Activated B cell treated with CpG ODN at 0.5 μM for 24 hours (primary cell): ENCODE measurements around the gene MACROD2. TPM values are rescaled to one million over a fixed set of nuclear protein-coding genes. Genes with fewer than 3 reads are reported as not detected.

ENCODE experiments used
- ATAC-seq: fragments of 200-7000 bp; cut with Tn5 transposase; one replicate; pipeline ENCODE4 v1.10.0; 2021; ENCODE audit warnings: low read depth, mild to moderate bottlenecking, moderate library complexity
- CTCF ChIA-PET: fragments of 350-600 bp; sonication (Branson Sonifier 250); formaldehyde crosslinking; loops from one replicate; lab custom pipeline; 2021; ENCODE audit warnings: antibody characterized with exemption; lab: Charles Lee
- POLR2A ChIA-PET: fragments of 350-600 bp; sonication (Branson Sonifier 250); formaldehyde crosslinking; loops from one replicate; lab custom pipeline; 2021; ENCODE audit warnings: antibody characterized with exemption; lab: Charles Lee
- DNase-seq: peaks from one replicate; pipeline ENCODE4 v3.0.0; 2022
- H3K27ac Mint-ChIP-seq: one replicate; pipeline ENCODE4 v1.8.0; 2020; ENCODE audit warnings: mixed read lengths
- H3K27me3 Mint-ChIP-seq: one replicate; pipeline ENCODE4 v1.8.0; 2021; ENCODE audit warnings: mixed read lengths
- H3K36me3 Mint-ChIP-seq: one replicate; pipeline ENCODE4 v1.8.0; 2021; ENCODE audit warnings: low read depth, mixed read lengths
- H3K4me1 Mint-ChIP-seq: one replicate; pipeline ENCODE4 v1.8.0; 2021; ENCODE audit warnings: mixed read lengths
- H3K4me3 Mint-ChIP-seq: one replicate; pipeline ENCODE4 v1.8.0; 2020; ENCODE audit warnings: mild to moderate bottlenecking, mixed read lengths
- H3K9me3 Mint-ChIP-seq: one replicate; pipeline ENCODE4 v1.8.0; 2020; ENCODE audit warnings: mixed read lengths
- intact Hi-C: fragments of 100-400 bp; cut with micrococcal nuclease; formaldehyde crosslinking; loops from one replicate; pipeline ENCODE4 v1.15.1; 2024
- total RNA-seq: library from RNA; stranded (reverse); gene quantifications from 2 replicates; pipeline ENCODE4 v1.2.3, GENCODE V29; 2022
- TF ChIP-seq, protein P1 (sequence below): fragments of 200-600 bp; IDR thresholded peaks from one replicate; pipeline ENCODE4 v1.8.0; 2022; ENCODE audit warnings: antibody characterized with exemption, mild to moderate bottlenecking

Gene MACROD2
- total RNA-seq, 1 donor from 2014 or later = 55.1 TPM

DNA sequence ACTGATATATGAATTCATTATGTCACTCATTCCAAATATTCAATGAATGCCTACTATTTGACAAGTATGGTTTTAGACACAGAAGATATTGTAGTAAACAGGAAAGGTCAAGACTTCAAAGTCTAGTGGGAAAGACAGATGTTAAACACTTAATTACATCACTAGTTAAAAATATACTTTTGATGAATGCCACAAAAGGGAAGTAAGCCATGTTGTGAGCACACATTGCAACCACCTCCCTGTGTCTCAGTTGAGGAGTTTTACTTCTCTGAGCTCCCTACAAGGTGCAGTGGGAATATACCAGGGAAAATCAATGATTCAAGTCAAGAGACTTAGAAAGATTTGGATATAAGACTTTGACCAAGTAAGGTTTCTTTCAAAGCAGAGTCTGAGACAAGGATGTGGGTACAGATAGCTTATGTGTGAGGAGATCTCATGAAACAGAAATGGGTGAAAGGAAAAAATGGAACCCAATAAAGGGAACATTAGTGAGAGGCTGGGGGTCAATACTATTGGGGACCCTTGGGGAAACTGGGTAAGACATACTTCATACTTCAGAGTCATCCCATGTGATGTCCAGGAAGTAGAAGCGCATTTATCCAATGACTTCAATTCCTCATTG, 2074.2 kb downstream of the MACROD2 start:
- TF ChIP-seq, protein P1, sequence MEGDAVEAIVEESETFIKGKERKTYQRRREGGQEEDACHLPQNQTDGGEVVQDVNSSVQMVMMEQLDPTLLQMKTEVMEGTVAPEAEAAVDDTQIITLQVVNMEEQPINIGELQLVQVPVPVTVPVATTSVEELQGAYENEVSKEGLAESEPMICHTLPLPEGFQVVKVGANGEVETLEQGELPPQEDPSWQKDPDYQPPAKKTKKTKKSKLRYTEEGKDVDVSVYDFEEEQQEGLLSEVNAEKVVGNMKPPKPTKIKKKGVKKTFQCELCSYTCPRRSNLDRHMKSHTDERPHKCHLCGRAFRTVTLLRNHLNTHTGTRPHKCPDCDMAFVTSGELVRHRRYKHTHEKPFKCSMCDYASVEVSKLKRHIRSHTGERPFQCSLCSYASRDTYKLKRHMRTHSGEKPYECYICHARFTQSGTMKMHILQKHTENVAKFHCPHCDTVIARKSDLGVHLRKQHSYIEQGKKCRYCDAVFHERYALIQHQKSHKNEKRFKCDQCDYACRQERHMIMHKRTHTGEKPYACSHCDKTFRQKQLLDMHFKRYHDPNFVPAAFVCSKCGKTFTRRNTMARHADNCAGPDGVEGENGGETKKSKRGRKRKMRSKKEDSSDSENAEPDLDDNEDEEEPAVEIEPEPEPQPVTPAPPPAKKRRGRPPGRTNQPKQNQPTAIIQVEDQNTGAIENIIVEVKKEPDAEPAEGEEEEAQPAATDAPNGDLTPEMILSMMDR = no peak
- CTCF ChIA-PET = no interaction called here
- POLR2A ChIA-PET = interaction anchor here (0.7 to 1.8 kb wide), 4 partner anchors 14 to 89 kb away, joined by 3 to 5 read pairs (median 4); no protein-coding TSS in a partner anchor
- H3K27ac Mint-ChIP-seq = peak overlapping the region; percentile 88
- H3K9me3 Mint-ChIP-seq = peaks cover 11% of the 10 kb centered on the region
- intact Hi-C loops = loop anchor here (1.0 kb wide), 1 partner anchor 28 kb away; no protein-coding TSS in a partner anchor
- H3K27me3 Mint-ChIP-seq = no peaks in the 10 kb centered on the region
- H3K4me3 Mint-ChIP-seq = peak overlapping the region; percentile 3
- H3K4me1 Mint-ChIP-seq = peaks cover 59% of the 10 kb centered on the region
- DNase-seq (no peak), ATAC-seq (peak; percentile 81)
- no peaks in the 10 kb centered on the region for H3K36me3 Mint-ChIP-seq

DNA sequence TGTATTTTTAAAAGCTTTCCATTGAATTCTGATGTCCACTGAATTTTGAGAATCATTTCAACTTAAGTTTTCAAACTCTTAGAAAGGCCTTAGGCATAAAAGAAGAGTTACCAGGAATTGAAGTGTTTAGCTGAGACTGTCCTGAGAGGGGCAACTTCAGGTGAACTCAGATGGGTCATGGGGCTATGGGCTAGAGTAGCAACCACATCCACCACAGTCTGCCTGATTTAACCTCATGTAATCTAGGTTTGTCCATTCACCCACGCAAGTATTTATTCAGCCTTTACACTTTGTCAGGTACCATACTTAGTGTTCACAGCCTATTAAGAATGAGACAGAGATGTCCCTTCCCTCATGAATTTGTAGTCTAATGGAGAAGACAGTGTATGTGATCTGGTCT, 2076.9 kb downstream of the MACROD2 start:
- ChIA-PET POLR2A (no interaction called here), CTCF (no interaction called here)
- H3K27me3 Mint-ChIP-seq = no peaks in the 10 kb centered on the region
- no peaks in the 10 kb centered on the region for H3K36me3 Mint-ChIP-seq
- no peak overlapping the region for H3K27ac Mint-ChIP-seq
- no peak for ATAC-seq
- no peak for DNase-seq
- H3K9me3 Mint-ChIP-seq = peaks cover 12% of the 10 kb centered on the region
- intact Hi-C loops = no loop called here
- TF ChIP-seq, protein P1 = no peak
- H3K4me3 Mint-ChIP-seq = no peak overlapping the region
- peaks cover 59% of the 10 kb centered on the region for H3K4me1 Mint-ChIP-seq

DNA sequence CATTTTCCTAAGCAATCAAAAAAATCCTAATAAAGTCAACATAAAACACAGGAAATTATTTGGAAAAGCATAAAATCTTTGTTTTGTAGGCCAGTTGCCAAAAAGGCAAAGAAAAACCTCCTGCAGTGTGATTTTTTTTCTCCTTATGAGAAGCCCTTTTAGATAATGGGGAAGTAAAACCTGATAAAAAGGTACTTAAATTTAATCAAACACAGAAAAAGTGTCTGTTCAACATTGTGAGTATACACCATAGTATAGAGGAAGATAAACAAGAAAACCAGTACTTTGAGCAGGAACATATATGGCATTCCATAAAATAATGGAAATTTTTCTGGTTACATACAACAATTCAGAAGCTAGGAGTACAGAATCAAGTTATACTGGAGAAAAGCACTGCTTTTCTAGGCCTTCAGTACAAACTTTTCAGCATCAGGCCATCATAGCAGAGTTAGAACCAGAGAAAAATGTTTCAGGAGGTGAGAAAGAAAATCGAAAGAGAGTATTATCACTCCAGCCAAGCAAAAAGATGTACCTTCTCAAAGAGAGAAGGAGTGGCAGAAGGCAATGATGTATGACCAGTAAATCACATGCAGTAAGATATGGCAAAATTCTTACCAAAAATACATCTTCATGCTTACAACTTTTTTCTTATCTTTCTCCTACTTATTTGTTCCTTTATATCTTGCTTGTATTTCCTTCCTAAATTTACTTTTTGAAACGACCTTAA, 2083.0 kb downstream of the MACROD2 start:
- ChIA-PET CTCF (no interaction called here), POLR2A (no interaction called here)
- no peaks in the 10 kb centered on the region for H3K27me3 Mint-ChIP-seq
- TF ChIP-seq, protein P1 = no peak
- H3K4me3 Mint-ChIP-seq = peak overlapping the region; percentile 42
- peak overlapping the region; percentile 71 for H3K27ac Mint-ChIP-seq
- no peaks in the 10 kb centered on the region for H3K36me3 Mint-ChIP-seq
- no peak for DNase-seq
- ATAC-seq = peak; percentile 66
- H3K4me1 Mint-ChIP-seq = peaks cover 51% of the 10 kb centered on the region
- intact Hi-C loops = loop anchor here (2.0 kb wide), 1 partner anchor 38 kb away; no protein-coding TSS in a partner anchor
- peaks cover 3% of the 10 kb centered on the region for H3K9me3 Mint-ChIP-seq

DNA sequence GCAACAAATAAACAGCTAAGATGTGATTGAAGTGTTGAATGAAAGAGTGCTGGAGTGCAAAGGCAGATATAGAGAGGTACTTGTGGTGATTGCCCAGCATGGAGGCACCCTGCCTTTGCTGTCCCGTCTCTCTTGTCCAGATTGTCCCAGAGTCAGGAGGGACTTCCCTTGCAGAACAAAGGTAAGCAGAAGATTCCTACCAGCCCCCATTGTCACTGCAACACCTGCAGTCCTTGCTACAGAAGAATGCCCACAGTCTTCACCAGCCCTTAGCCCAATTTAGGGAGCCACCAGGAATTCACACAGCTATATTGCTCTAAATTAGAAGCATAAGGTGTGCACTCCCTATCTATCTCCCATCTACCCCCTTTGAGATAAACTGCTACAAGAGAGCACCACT, 2086.1 kb downstream of the MACROD2 start:
- DNase-seq (no peak), ATAC-seq (no peak)
- peaks cover 4% of the 10 kb centered on the region for H3K36me3 Mint-ChIP-seq
- peak overlapping the region; percentile 72 for H3K27ac Mint-ChIP-seq
- TF ChIP-seq, protein P1 = no peak
- H3K4me1 Mint-ChIP-seq = peaks cover 71% of the 10 kb centered on the region
- H3K9me3 Mint-ChIP-seq = peaks cover 7% of the 10 kb centered on the region
- no peaks in the 10 kb centered on the region for H3K27me3 Mint-ChIP-seq
- intact Hi-C loops = loop anchor here (5.0 kb wide), 4 partner anchors 36 to 311 kb away; no protein-coding TSS in a partner anchor
- ChIA-PET CTCF (no interaction called here), POLR2A (no interaction called here)
- peak overlapping the region; percentile 37 for H3K4me3 Mint-ChIP-seq

GRCh38 chr20:16082051-16082550, 2086.8 kb downstream of the MACROD2 start:
- Mint-ChIP-seq H3K4me1 (peaks cover 66% of the 10 kb centered on the region), H3K27ac (peak overlapping the region; percentile 72), H3K4me3 (peak overlapping the region; percentile 38), H3K9me3 (peaks cover 12% of the 10 kb centered on the region), H3K36me3 (peaks cover 10% of the 10 kb centered on the region), H3K27me3 (no peaks in the 10 kb centered on the region)
- TF ChIP-seq, protein P1 = no peak
- CTCF ChIA-PET = no interaction called here
- no peak for ATAC-seq
- POLR2A ChIA-PET = interaction anchor here (1.5 kb wide), 1 partner anchor 41 kb away, joined by 4 read pairs; no protein-coding TSS in a partner anchor
- no peak for DNase-seq
- intact Hi-C loops = loop anchor here (5.0 kb wide), 4 partner anchors 35 to 310 kb away; no protein-coding TSS in a partner anchor
